RWPE1 (cell line): ENCODE data around the gene SMPDL3A.

Experiments
- CTCF ChIA-PET: fragments of 350-600 bp; sonication (Branson Sonifier 250); formaldehyde crosslinking; extraction: SDS; loops from one replicate; lab custom pipeline; 2021; lab: Yijun Ruan, JAX
- POLR2A ChIA-PET: fragments of 400-600 bp; formaldehyde crosslinking; extraction: SDS; loops from one replicate; lab custom pipeline; 2020; ENCODE audit warnings: antibody characterized with exemption; ENCODE audit not compliant: low non-redundant PET; lab: Yijun Ruan, JAX
- DNase-seq: peaks from one replicate; pipeline ENCODE4 v3.0.0; 2012; ENCODE audit warnings: low spot score
- H3K27ac ChIP-seq: fragments of 450-650 bp; 2 replicates; pipeline ENCODE4 v1.5.1; 2017
- CTCF ChIP-seq: fragments of 450-650 bp; conservative IDR thresholded peaks from 2 replicates; pipeline ENCODE4 v1.5.1; 2017; ENCODE audit warnings: low read depth, mild to moderate bottlenecking

Gene SMPDL3A

DNA sequence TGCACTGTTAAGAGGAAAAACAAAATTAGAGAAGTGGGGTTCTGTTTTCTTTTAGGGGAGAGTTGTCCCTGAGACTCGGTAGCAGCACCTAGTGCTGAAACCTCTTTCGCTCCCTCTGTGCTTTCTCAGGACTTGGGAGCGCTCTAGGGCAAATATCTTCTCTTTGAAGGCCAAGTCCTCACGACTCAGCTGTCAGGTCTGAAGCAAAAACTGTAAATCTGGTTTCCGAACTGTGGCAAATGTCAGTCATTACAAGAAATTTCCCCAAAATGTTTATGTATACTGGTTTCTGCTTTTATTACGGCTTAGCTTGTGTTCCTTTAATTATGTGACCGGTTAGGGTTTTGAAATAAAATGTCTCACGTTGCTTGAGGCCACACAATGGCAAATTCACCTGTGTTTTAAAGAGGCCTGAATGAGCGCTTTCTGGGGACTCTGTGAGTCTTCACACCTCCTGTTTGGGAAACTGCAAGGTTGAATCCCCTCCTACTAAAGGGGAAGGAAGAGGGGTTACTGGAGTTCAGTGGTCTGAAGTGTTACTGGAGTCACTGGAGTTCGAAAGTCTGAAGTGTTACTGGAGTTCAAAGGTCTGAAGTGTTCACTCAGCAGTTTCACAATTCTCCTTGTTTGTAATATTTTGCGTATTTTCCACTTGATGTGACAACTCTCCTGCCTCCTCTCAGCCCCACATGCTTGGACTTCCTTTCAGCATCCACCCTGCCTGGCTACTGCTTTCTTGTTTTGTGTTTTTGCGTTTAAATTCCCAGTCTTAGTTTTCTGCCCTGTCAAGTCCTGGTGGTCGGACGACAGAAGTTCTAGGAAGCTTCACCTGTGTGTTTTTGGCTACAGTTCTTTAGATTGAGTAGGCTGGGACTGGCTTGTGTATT is 1.6 kb downstream of the SMPDL3A start:
- DNase-seq = peak; percentile 4
- POLR2A ChIA-PET = no interaction called here
- CTCF ChIA-PET = no interaction called here
- no peak for TF ChIP-seq CTCF
- H3K27ac ChIP-seq = peak overlapping the region; percentile 84

DNA sequence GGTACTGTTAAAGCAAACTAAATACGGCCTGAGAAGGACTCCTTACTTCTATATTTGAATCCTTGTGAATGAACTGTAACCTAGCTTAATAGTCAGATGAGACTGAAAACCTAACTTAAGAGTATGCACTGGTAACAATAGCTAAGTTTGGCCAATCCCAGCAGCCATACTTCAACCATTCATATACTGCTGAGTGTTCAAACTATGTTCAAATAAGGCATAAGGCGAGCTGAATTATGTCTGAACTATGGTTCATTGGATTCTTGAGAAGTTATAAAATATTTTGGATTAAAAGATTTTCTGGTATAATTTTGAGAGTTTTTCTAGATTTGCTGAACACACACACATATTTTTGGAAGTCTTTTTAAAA is 2.2 kb downstream of the SMPDL3A start:
- CTCF ChIA-PET = no interaction called here
- H3K27ac ChIP-seq = no peak overlapping the region
- no peak for DNase-seq
- POLR2A ChIA-PET = no interaction called here
- TF ChIP-seq CTCF = no peak

GRCh38 chr6:122792766-122793165 is 3.7 kb downstream of the SMPDL3A start:
- DNase-seq = no peak
- TF ChIP-seq CTCF = no peak
- POLR2A ChIA-PET = no interaction called here
- CTCF ChIA-PET = no interaction called here
- no peak overlapping the region for H3K27ac ChIP-seq

DNA sequence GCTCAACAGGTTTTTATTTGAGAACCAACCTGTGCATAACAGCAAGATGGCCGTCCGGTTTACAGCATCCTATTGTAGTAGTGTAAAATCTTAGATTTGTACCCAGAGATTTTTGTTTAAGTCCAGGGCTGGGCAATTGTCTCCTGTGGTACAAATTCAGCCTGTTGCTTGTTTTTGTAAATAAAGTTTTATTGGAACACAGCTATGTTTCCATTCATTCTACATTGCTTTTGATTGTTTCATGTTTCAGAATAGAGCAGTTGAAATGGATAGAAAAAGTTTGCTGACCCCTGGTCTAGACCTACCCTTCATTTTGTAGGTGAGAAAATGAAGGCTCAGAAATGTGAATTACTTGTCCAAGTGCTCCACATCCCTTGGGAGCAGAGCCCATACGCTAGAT is 8.5 kb downstream of the SMPDL3A start:
- ChIA-PET POLR2A (no interaction called here), CTCF (no interaction called here)
- TF ChIP-seq CTCF = no peak
- no peak overlapping the region for H3K27ac ChIP-seq
- no peak for DNase-seq

- POLR2A ChIA-PET = no interaction called here
- DNase-seq = peak; percentile 64
- no peak overlapping the region for H3K27ac ChIP-seq
- CTCF ChIA-PET = interaction anchor here (1.1 to 1.3 kb wide), 2 partner anchors 8 to 41 kb away, joined by 4 to 5 read pairs; no protein-coding TSS in a partner anchor
- TF ChIP-seq CTCF = no peak
These were observed 9.1 kb downstream of the SMPDL3A start for GRCh38 chr6:122798099-122798641.

- POLR2A ChIA-PET = no interaction called here
- no peak overlapping the region for H3K27ac ChIP-seq
- no peak for DNase-seq
- TF ChIP-seq CTCF = no peak
- CTCF ChIA-PET = interaction anchor here (1.1 to 1.3 kb wide), 3 partner anchors 9 to 40 kb away, joined by 4 to 5 read pairs (median 5); partner anchors contain the start of gene SMPDL3A
These were observed 10.2 kb downstream of the SMPDL3A start for GRCh38 chr6:122799140-122799745.
